Bladder microvascular endothelial cell (primary cell): ENCODE results near the gene VIPR1. TPM values are rescaled to one million over a fixed set of nuclear protein-coding genes. Genes with fewer than 3 reads are reported as not detected.

Source experiments
- total RNA-seq: library from RNA; depleted of rRNA; stranded (reverse); fragments of >200 nt; gene quantifications from 2 replicates; pipeline ENCODE4 v1.2.3, GENCODE V29; 2014

VIPR1 gene
- 0.25 TPM in 1 of 2 replicates, not detected in the other for total RNA-seq

GRCh38 chr3:42502429-42503250 is at the start of gene VIPR1:
VIPR1 (plus strand) TSS chr3:42502643; CDS start chr3:42502736, 93 bp downstream.

GRCh38 chr3:42581709-42582473 is 79.4 kb downstream of the VIPR1 start, which contains the start of gene SEC22C:
SEC22C (minus strand) TSS chr3:42581967; CDS start chr3:42569046, 12,921 bp downstream.

Other genes with a start within 250 kb of the VIPR1 start
- gene CCK, start 236.5 kb upstream of the VIPR1 start, total RNA-seq, result not detected in 2 replicates
- gene LYZL4, start 92.0 kb upstream of the VIPR1 start, total RNA-seq, result not detected in 2 replicates
- 49.9 and 81.4 TPM in 2 replicates for gene SEC22C, start 79.3 kb downstream of the VIPR1 start, total RNA-seq
- gene SS18L2, start 88.2 kb downstream of the VIPR1 start, total RNA-seq, result 17.1 and 20.7 TPM in 2 replicates
- 41.6 and 81.3 TPM in 2 replicates for gene NKTR, start 98.0 kb downstream of the VIPR1 start, total RNA-seq
- 10.5 and 15.3 TPM in 2 replicates for gene ZBTB47, start 151.1 kb downstream of the VIPR1 start, total RNA-seq
- not detected in 2 replicates for gene KLHL40, start 182.9 kb downstream of the VIPR1 start, total RNA-seq
- not detected in 2 replicates for gene HHATL, start 200.2 kb downstream of the VIPR1 start, total RNA-seq